GM18870 (cell line): ENCODE measurements around the gene CFAP97.
"Not testable (repeated sequence)": the region's sequence is repeated elsewhere in the genome, so short reads cannot be mapped to it uniquely, and the experiment has no call there.

Experiments
- ATAC-seq: cut with Tn5 transposase; IDR thresholded peaks from one replicate; pipeline ENCODE4 v1.9.1; 2021; ENCODE audit warnings: moderate library complexity; ENCODE audit not compliant: unreplicated experiment

Gene CFAP97

GRCh38 chr4:185224597-185224996, 20.8 kb upstream of the CFAP97 start:
- ATAC-seq, result no peak

GRCh38 chr4:185222598-185222997, 18.8 kb upstream of the CFAP97 start:
- no peak for ATAC-seq

GRCh38 chr4:185221912-185222311, 18.1 kb upstream of the CFAP97 start:
- ATAC-seq, result no peak

- ATAC-seq, result no peak
Measured at GRCh38 chr4:185221491-185221890, 17.7 kb upstream of the CFAP97 start.

- peak; percentile 74 for ATAC-seq
Measured at GRCh38 chr4:185219551-185220344, 15.9 kb upstream of the CFAP97 start.

GRCh38 chr4:185218312-185218711, 14.5 kb upstream of the CFAP97 start:
- no peak for ATAC-seq

GRCh38 chr4:185217408-185217975, 13.7 kb upstream of the CFAP97 start:
- no peak for ATAC-seq

GRCh38 chr4:185215261-185215660, 11.5 kb upstream of the CFAP97 start:
- no peak for ATAC-seq

GRCh38 chr4:185213877-185214276, 10.1 kb upstream of the CFAP97 start:
- ATAC-seq, result peak; percentile 76

- ATAC-seq, result no peak
Measured at GRCh38 chr4:185212581-185212980, 8.8 kb upstream of the CFAP97 start.

GRCh38 chr4:185211641-185212040, 7.8 kb upstream of the CFAP97 start:
- ATAC-seq, result no peak

GRCh38 chr4:185211035-185211434, 7.2 kb upstream of the CFAP97 start:
- no peak for ATAC-seq

GRCh38 chr4:185210102-185210981, 6.5 kb upstream of the CFAP97 start:
- no peak for ATAC-seq

- not testable (repeated sequence) for ATAC-seq
Measured at GRCh38 chr4:185209852-185210101, 6.0 kb upstream of the CFAP97 start.

GRCh38 chr4:185209031-185209851, 5.4 kb upstream of the CFAP97 start, which contains the start of gene SNX25:
SNX25 (plus strand) TSS chr4:185209598; CDS start chr4:185209827, 229 bp downstream.
- peak; percentile 44 for ATAC-seq

- ATAC-seq, result no peak
Measured at GRCh38 chr4:185207466-185207865, 3.7 kb upstream of the CFAP97 start.

- ATAC-seq, result no peak
Measured at GRCh38 chr4:185205697-185206342, 2.0 kb upstream of the CFAP97 start.

GRCh38 chr4:185205073-185205472, 1.3 kb upstream of the CFAP97 start:
- not testable (repeated sequence) for ATAC-seq

- no peak for ATAC-seq
Measured at GRCh38 chr4:185204238-185204910, 574 bp upstream of the CFAP97 start.

- ATAC-seq, result peak; percentile 7
Measured at GRCh38 chr4:185202984-185203485, 765 bp downstream of the CFAP97 start.
